ENCODE measurements around the gene FIGN.

Gene FIGN

GRCh38 chr2:163729636-163730273 lies 6.1 kb downstream of the FIGN start:
- H3K27ac ChIP-seq = no peak overlapping the region
- peaks cover 4% of the 10 kb centered on the region for H3K4me1 ChIP-seq (ENCODE audit: low read depth, poor library complexity, severe bottlenecking)
- no peak for TF ChIP-seq CTCF (conservative IDR thresholded peaks at IDR 0.05; ENCODE audit: low read depth, low read length)
- no peak overlapping the region for H2AFZ ChIP-seq (ENCODE audit: low read depth)
- no peaks in the 10 kb centered on the region for H3K27me3 ChIP-seq (ENCODE audit: insufficient read depth, low read depth)
- H3K36me3 ChIP-seq (ENCODE audit: insufficient read depth) = no peaks in the 10 kb centered on the region
- H4K20me1 ChIP-seq (ENCODE audit: insufficient read depth) = no peaks in the 10 kb centered on the region
- H3K4me2 ChIP-seq = no peak overlapping the region
- no peak overlapping the region for H3K4me3 ChIP-seq (IDR thresholded peaks at IDR 0.05; ENCODE audit: insufficient read depth, low read depth, low read length)
- no peaks in the 10 kb centered on the region for H3K79me2 ChIP-seq (ENCODE audit: insufficient read depth, low read depth)
- H3K9ac ChIP-seq = no peak overlapping the region

- Histone ChIP-seq H3K4me1 (ENCODE audit: low read depth, poor library complexity, severe bottlenecking) (no peaks in the 10 kb centered on the region), H3K4me2 (no peak overlapping the region), H3K79me2 (ENCODE audit: insufficient read depth, low read depth) (no peaks in the 10 kb centered on the region), H3K9ac (no peak overlapping the region), H4K20me1 (ENCODE audit: insufficient read depth) (no peaks in the 10 kb centered on the region), H2AFZ (ENCODE audit: low read depth) (no peak overlapping the region), H3K4me3 (IDR thresholded peaks at IDR 0.05; ENCODE audit: insufficient read depth, low read depth, low read length) (no peak overlapping the region), H3K27ac (no peak overlapping the region), H3K36me3 (ENCODE audit: insufficient read depth) (no peaks in the 10 kb centered on the region), H3K27me3 (ENCODE audit: insufficient read depth, low read depth) (no peaks in the 10 kb centered on the region)
- TF ChIP-seq CTCF (conservative IDR thresholded peaks at IDR 0.05; ENCODE audit: low read depth, low read length) = no peak
These were observed 11.9 kb downstream of the FIGN start for GRCh38 chr2:163723881-163724280.

- TF ChIP-seq CTCF (conservative IDR thresholded peaks at IDR 0.05; ENCODE audit: low read depth, low read length) = no peak
These were observed 12.5 kb downstream of the FIGN start for GRCh38 chr2:163723348-163723747.

GRCh38 chr2:163719331-163719730 lies 16.5 kb downstream of the FIGN start:
- no peak overlapping the region for H3K4me3 ChIP-seq (IDR thresholded peaks at IDR 0.05; ENCODE audit: insufficient read depth, low read depth, low read length)
- no peak overlapping the region for H3K4me2 ChIP-seq
- H3K4me1 ChIP-seq (ENCODE audit: low read depth, poor library complexity, severe bottlenecking) = no peaks in the 10 kb centered on the region
- no peak overlapping the region for H3K9ac ChIP-seq
- H4K20me1 ChIP-seq (ENCODE audit: insufficient read depth) = no peaks in the 10 kb centered on the region
- H3K27ac ChIP-seq = no peak overlapping the region
- no peaks in the 10 kb centered on the region for H3K36me3 ChIP-seq (ENCODE audit: insufficient read depth)
- no peak overlapping the region for H2AFZ ChIP-seq (ENCODE audit: low read depth)
- H3K79me2 ChIP-seq (ENCODE audit: insufficient read depth, low read depth) = no peaks in the 10 kb centered on the region
- no peaks in the 10 kb centered on the region for H3K27me3 ChIP-seq (ENCODE audit: insufficient read depth, low read depth)
- TF ChIP-seq CTCF (conservative IDR thresholded peaks at IDR 0.05; ENCODE audit: low read depth, low read length) = no peak

More at GRCh38 chr2:163723348-163723747, 12.5 kb downstream of the FIGN start:
- Histone ChIP-seq H3K4me1 (ENCODE audit: low read depth, poor library complexity, severe bottlenecking) (no peaks in the 10 kb centered on the region), H3K4me2 (no peak overlapping the region), H3K4me3 (IDR thresholded peaks at IDR 0.05; ENCODE audit: insufficient read depth, low read depth, low read length) (no peak overlapping the region), H3K27me3 (ENCODE audit: insufficient read depth, low read depth) (no peaks in the 10 kb centered on the region), H3K9ac (no peak overlapping the region), H3K36me3 (ENCODE audit: insufficient read depth) (no peaks in the 10 kb centered on the region), H3K27ac (no peak overlapping the region), H3K79me2 (ENCODE audit: insufficient read depth, low read depth) (no peaks in the 10 kb centered on the region), H2AFZ (ENCODE audit: low read depth) (no peak overlapping the region), H4K20me1 (ENCODE audit: insufficient read depth) (no peaks in the 10 kb centered on the region)
